Stimulated activated CD4-positive, alpha-beta T cell treated with anti-CD3 and anti-CD28 coated beads, TNF-alpha, amount 100 ng/mL, for 24 hours (primary cell): ENCODE data around the gene POLE4.

ENCODE experiments used
- DNase-seq, 3 experiments: peaks; one replicate each; pipeline ENCODE4 v3.0.0-alpha.2; 2020; ENCODE audit warnings: low read depth in 3 of 3

The POLE4 gene, protein sequence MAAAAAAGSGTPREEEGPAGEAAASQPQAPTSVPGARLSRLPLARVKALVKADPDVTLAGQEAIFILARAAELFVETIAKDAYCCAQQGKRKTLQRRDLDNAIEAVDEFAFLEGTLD

GRCh38 chr2:74958274-74959105 lies at the start of gene POLE4:
POLE4 (plus strand) TSS chr2:74958643; CDS start chr2:74958680, 37 bp downstream.
- DNase-seq, result peak; percentile 86 to 94 (median 90)

DNA sequence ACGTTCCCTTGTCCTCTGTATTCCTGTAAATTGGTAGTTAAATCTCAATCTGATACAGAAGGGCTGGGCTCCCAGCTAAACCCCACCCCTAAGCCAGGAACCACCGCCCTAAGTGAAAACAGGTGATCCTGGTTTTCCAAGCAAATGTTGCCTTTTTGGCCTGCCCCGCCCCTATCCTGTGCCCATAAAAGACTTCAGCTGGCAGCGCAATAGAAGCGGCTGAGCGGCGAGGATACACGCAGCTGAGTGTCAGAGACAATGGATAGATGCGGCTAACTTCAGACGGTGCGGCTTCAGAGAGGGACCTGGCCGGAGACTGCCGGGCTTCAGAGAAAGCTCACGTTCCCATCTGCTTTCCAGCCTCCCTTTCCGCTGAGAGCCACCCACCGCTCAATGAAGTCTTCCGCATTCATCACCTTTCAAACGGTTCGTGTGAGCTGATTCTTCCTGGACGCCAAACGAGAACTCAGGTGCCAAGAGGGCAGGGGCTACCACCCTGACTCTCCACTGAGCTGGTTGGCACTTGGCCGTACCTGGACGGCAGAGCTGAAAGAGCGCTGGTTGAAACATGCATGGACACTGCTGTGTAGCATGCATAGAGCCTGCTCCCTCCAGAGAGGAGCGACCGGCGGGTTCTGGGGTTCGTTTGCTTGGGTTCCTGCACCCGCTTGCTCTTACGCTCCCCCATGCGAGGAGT lies 49.5 kb upstream of the POLE4 start:
- no peak for DNase-seq

DNA sequence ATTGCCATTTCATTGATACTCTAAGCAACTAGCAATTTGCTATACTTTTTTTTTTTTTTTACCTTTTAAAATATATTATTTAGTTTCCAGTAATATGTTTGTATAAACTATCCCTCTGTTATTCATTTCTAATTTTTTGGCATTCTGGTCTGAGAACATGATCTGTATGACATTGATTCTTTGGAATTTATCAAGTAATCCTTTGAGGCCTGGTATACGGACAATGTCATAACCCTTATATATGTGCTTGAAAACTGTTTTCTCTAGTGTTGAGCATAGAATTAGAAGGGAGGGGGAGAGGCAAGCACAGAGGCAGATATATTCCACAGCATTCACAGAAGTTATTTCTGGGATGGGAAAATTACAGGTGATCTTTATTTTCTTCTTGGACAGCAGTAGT lies 48.2 kb upstream of the POLE4 start:
- DNase-seq, result no peak

DNA sequence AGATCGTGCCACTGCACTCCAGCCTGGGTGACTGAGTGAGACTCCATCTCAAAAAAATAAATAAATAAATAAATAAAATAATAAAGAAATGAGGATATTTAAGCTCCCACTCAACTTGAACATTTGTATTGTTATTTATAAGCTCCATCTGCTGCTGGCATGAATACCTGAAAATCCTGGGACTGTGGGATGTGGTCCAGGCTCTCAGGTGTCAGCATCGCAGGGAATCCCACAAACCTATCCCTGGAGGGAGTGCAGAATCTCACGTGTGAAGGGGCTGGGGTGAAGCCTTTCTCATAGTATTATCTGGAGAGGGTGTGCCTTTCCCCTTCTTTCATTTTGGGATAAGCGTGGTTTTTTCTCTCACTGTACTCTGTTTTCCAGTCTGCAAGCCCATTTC lies 47.4 kb upstream of the POLE4 start:
- no peak for DNase-seq

DNA sequence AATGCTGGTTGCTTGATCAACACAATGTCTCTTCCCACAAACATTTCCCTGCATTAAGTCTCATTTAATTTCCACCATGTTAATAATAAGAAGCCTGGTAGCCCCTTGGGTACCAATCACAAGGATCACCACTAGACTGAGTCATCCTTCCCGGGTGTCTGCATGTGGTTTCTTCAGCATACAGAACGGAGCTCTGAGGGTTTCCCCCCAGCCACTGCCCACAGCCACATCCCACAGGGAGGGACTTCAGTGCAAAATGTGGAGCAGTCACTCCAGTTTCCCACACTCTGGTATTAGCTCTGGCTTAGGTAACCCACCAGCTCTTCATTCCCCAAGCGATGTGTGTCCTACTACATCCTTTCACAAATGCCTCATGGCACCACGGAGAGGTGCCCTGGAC lies 42.7 kb upstream of the POLE4 start:
- DNase-seq, result peak in 1 of 3 experiments; percentile 40

GRCh38 chr2:74916394-74916793 lies 42.0 kb upstream of the POLE4 start:
- DNase-seq, result no peak

DNA sequence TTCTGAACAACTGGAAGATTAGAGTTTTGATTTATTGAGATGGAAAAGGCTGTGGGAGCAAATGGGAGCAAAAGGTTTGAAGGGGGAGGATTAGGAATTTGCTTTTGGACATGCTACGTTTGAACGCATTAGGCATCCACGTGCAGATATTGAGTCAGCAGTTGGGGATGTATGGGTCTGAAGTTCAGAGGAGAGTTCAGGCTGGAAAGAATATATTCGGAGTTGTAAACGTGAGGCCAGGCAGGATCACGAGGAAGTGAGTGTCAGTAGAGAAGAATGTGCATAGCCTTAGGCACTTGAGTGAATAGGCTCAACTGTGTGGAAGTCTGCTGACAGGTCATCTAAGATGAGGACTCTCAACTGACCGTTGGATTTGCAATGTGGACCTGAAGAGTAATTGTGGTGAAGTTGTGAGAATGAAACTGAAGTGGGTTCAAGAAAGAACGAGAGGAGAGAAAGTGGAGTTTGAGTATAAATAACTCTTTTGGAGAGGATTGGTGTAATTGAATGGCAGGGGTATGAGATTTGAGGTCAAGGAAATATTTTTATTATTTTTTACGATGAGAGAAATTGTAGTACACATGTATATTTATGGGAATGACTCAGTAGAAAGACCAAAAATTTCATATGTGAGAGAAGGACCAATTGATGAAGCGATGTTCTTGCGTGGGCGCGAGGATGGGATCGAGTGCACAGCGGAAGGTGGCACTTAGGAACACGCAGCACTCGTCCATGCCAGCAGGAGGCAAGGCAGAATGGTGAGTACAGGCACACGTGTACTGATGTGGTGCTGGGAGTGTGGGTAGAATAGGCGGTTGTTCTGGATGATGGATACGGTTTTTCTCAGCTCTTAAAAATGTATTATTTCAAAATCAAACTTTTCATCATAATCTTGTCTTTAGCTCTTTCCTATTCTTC lies 40.5 kb upstream of the POLE4 start:
- no peak for DNase-seq

GRCh38 chr2:74919827-74920226 lies 38.6 kb upstream of the POLE4 start:
- DNase-seq, result peak; percentile 52 to 68 (median 57)

GRCh38 chr2:74921236-74921736 lies 37.2 kb upstream of the POLE4 start:
- DNase-seq, result no peak

DNA sequence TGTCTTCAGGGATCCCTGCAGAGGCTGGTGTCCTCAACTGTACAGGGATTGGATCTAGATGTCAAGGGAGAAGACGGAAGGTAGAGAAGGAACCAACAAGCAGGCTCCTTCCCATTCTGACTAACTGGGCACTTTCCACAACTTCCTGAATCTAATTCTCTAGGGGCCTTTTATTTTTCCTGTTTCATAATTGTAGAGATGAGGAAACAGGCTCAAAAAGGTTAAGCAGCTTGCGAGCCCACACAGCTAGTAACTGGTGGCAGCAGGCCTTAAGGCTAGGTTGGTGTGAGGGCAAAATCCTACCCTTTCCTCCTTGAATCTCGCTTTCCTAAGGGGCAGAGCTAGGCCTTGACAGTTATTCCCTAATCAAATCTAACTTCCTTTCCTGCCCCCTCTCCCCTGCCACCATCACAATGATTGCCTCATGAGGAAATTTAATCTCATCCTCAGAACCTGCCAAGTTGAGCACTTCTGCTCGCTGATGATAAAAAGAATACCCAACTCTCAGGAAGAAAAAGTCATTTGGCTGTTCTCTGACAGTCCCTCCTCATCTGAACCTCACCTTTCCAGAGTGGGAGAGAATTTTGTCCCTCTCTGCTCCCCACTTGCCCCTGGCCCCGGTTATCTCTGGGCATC lies 35.7 kb upstream of the POLE4 start:
- no peak for DNase-seq

DNA sequence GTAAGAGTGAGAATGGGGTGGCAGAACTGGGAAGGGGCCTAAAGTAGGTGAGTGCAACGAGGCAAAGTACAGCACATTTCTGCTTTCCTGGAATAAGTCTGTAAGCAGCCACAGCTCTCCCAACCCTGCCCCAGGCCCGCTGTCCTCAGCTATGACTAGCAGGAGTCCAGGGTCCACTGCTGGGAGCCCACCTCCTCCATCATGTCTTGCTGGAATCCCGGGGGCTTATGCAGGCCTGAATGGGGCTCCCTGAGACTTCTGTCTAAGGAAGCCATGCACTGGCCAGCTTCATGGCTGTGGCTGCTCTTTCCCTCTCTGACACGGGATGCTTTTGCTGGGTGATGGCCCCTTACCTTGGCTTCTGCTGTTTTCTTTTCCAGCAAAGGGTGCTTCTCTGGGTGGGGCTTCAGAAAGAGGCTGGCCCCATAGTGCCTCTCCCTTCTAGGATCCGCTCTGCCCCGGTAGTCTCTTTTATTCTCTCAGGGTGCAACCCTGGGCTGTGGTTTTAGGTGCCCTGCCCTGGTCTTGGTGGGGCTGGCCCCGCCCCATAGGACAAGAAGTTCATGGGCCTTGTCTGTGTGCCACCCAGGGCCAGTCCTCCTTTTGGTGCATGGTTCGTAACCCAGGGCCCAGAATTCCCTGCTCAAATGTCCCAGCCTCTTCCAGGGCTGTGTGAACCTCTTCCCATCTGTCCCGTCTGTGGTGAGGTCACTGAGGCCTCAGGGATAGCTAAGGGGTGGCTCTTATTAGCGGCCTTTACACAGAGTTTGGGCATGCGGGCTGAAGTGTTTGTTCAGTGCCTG lies 33.8 kb upstream of the POLE4 start:
- no peak for DNase-seq

- no peak for DNase-seq
Measured at GRCh38 chr2:74925361-74925786, 33.1 kb upstream of the POLE4 start.

DNA sequence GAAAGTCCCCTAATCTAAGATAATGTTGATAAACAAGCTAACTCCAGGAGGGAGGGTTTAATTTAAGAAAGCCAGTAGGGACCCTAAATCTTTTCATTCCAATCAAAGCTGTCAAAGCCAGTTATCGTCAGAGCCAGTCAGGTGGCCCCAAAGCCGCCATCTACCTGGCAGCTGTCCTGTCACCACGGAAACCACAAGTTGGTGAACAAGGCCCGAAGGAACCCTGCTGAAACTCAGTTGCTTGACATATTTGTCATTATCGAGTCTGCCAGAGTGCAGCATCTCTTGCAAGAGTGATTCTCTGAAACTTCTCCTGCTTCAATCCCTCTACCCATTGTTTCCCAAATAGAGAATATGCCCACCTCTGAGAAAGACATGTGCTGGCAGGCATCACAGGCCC lies 30.8 kb upstream of the POLE4 start:
- no peak for DNase-seq

DNA sequence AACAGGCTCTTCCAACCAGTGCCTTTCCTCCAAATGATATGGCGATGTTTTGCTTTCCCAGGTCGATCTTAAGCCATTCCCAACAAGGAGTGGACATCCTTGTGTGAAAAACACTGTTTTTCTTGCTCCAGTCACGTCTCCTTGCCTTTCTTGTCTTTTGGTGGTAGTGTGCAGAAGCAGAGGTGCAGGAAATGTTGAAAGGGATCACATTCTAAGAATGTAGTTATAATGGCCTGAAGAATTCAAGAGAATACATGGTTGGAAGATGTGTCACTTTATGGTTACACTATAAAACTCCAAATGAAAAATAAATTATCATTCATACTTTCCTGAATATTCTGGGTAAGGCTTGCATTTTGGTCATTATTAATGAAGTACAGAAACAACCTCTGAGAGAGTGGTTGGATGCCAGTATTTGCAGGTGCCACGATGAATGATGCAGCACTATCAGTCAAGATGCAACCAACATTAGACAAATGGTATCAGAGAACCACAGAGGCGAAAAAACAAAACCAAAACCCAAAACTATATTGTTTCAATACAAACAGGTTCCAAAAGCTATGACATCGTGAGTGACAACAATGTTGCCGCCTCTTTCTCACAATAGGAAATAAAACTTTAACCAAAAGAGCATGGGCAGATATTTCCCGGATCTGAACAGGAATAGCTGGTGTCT lies 27.5 kb upstream of the POLE4 start:
- DNase-seq, result no peak

- no peak for DNase-seq
Measured at GRCh38 chr2:74931940-74932339, 26.5 kb upstream of the POLE4 start.

GRCh38 chr2:74935975-74936391 lies 22.5 kb upstream of the POLE4 start:
- no peak for DNase-seq

DNA sequence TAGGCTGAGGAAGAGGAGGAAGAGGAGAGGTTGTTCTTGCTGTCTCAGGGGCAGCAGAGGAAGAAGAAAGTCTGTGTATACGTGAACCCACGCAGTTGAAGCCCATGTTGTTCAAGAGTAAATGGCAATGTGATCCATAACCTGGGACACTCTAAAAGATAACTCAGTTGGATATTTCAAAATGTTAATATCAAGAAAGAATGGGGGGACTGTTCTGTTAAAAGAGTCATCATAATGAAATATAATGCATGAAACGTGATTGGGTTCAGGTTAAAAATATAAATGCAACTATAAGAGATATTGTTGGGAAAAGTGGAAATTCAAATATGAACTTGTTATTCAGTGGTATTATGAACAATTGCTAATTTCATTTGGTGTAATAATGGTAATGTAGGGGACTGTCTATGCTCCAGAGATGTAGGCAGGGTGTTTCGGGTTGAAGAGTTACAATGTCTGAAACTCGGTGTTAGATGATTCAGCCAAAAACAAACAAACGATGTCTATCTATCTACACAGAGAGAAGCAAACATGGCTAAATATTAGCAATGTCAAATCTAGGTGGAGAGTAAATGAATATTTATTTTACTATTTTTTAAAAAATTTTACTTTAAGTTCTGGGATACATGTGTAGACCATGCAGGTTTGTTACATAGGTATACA lies 21.1 kb upstream of the POLE4 start:
- DNase-seq, result no peak

GRCh38 chr2:74938264-74938663 lies 20.2 kb upstream of the POLE4 start:
- DNase-seq, result no peak
